LNCAP (cell line): ENCODE data around the gene PNCK.

Experiments
- TF ChIP-seq, protein P1 (sequence below): fragments of 450-650 bp; IDR thresholded peaks from 2 replicates; pipeline ENCODE4 v1.5.1; 2017; ENCODE audit warnings: mild to moderate bottlenecking

PNCK gene

DNA sequence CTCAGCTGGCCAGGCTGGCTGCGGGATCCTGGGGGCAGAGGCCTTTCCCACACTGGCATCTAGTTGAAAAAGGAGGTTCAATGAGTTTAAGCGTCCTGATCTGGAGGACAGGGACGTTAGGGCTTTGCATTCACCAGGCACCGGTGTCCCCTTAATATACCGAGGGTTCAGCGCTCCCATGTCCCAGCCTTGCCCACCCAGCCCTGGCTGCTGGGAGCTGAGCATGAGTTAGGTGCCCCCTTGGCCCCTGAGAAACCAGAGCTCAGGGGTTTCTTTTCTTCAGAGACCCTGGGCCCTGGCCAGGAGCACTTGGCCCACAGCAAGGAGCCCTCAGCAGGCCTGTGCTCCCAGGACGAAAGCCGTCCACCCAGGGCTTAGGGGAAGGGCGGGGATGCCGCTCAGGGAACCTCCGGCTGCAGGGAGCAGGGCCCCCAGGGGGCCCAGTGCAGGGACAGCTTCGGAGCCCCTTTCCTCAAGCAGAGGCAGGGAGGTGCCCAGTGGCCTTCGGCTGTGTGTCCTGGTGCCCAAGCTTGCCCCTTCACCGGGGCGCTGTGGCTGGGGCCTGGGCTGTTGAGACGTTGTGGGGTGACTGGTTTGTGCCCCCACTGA, 47.5 kb downstream of the PNCK start:
- TF ChIP-seq, protein P1, sequence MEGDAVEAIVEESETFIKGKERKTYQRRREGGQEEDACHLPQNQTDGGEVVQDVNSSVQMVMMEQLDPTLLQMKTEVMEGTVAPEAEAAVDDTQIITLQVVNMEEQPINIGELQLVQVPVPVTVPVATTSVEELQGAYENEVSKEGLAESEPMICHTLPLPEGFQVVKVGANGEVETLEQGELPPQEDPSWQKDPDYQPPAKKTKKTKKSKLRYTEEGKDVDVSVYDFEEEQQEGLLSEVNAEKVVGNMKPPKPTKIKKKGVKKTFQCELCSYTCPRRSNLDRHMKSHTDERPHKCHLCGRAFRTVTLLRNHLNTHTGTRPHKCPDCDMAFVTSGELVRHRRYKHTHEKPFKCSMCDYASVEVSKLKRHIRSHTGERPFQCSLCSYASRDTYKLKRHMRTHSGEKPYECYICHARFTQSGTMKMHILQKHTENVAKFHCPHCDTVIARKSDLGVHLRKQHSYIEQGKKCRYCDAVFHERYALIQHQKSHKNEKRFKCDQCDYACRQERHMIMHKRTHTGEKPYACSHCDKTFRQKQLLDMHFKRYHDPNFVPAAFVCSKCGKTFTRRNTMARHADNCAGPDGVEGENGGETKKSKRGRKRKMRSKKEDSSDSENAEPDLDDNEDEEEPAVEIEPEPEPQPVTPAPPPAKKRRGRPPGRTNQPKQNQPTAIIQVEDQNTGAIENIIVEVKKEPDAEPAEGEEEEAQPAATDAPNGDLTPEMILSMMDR, result no peak

DNA sequence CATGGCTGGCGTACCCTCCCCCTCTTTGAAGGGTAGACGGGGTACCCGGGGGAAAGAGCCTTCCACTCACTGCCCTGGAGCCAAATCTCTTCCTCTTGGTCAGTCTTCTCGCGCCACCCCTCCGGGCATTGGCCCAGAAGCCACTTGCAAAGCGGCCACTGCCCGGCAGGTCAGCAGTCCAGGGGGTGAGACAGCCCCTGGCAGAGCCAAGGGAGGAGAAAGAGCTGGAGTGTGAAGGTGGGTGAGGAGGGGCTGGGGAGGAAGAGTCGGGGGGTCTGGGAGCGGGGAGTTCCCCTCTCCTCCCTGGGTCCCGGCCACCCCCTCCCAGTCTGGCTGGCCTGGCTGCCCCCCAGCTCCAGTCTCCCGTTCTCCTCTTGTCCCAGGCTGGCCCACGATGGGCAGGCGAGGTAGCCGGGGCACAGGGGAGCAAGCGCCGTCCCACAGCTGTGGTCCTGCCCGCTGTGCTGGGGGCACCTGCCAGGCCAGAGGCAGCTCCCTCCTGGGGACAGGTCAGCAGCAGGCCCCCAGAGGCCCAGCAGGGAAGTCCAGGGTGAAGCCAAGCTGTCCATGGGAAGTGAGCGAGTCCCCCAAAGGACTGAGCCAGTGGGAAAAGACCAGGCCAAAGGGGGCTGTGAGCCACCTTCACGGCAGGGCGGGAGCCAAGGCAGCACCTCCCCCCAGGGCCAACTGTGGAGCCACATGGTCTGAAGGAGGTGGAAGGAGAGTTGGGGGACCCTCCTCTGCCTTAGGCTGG, 48.2 kb downstream of the PNCK start:
- TF ChIP-seq, protein P1, result no peak

DNA sequence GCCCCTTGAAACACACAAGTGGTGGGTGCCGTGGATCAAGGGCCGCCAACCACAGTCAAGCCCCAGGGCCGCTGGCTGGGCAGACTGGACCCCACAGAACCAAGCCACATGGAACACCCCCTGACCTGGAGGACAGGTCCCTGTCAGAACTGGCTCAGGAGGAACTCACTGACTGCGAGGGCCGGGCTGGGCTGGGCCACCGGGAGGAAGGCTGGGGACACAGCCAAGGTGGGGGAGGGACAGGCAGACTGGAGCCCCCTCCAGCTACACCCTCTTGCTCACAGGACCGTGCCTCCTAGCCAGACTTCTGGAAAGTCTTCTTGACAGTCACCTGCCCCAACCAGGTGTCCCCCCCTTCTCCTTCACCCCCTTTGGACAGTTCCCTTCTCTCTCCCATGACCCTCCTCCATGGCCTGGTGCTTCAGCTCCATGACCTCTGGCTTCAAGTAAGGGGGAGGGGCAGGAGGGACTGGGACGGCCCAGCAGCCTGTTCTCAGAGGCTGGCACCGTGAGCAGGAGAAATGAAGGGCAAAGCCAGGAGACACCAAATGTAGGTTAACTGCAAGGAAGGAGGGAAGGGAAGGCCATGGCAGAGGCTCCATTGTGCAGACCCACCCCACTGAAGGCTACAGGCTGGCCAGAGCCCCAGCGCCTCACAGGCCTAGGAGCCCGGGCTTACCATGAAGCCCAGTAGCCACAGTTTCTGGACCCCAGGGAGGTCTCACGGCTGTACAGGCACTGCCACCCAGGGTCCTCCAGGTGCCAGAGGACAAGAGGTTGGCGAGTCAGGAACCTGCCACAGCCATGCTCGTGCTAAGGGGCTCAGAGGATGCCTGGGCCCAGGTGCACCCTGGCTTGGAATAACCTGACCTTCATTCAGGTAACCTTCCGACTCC, 49.2 kb downstream of the PNCK start:
- TF ChIP-seq, protein P1, result no peak

GRCh38 chrX:153623310-153624029, 50.1 kb downstream of the PNCK start:
- TF ChIP-seq, protein P1, result no peak

DNA sequence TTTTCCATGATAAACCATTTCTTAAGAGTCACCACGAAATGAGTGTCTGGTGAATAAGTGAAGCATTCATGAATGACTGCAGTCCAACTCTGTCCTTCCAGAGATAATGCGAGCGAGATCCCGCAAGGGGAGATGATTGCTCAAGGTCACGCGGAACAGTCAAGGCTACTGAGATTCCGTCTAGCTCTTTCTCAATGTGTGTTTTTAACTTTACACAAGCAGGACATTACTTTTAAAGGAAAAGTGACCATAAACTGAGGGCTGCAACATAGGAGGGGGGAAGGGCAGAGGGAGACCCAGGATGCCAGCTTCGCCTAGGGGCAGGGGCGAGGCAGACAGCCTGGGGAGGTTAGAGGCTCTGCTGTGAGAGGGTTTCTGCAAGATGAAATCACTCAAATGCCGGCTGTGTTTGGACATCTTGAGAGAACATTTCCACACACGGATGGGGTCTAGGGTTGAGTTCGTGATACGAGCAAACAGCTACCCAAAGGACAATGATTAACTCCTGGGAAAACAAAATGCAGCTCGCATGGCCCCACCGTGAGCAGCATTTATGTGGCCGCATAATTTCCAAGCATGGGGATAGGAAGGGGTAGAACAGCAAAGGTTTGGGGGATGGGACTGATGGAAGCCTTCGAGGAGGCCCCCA, 50.8 kb downstream of the PNCK start:
- TF ChIP-seq, protein P1, result no peak

DNA sequence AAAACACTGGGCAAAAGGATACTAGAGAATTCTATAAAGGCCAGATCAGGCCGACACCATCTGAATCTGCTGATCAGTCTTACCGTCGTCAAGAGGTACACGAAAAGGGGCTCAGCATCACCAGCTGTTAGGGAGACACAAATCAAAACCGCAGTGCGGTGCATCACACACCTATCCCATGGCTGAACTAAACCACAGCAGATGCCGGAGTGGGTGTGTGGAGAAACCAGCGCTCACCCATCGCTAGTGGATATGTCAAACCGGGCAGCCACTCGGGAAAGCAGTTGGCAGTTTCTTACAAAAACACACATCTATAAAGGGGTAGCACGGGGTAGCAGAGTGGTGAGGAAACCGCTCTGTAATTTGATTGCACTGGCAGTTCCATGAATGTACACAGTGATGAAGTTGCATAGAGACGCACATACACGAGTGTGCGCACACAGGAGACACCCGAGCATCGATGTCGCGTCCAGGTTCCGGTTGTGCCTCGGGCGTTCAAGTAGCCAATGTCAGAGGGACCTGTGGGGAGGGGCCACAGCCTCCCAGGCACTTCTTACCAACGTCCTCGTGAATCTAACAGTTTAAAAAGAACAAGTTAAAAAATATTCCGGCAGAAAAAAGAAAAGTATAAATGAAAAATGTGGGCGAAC, 51.5 kb downstream of the PNCK start:
- TF ChIP-seq, protein P1, result no peak
